Measurements from ENCODE around the gene PAPLN.

Gene PAPLN

DNA sequence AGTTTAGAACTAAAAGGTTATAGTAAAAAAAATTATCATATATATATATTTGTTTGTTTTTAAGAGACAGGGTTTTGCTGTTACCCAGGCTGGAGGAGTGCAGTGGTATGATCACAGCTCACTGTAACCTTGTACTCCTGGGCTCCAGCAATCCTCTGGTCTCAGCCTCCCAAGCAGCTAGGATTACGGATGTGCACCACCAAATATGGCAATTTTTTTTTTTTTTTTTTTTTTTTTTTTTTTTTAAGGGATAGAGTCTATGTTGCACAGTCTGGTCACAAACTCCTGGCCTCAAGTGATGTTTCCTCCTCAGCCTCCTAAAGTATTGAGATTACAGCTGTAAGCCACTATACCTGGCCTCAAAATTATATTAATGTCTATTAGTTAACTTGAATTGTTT is 48.7 kb downstream of the PAPLN start:
- in situ Hi-C loops (cut with HindIII; ENCODE audit: low sequenced_read_pairs) = loop anchor here (10.0 kb wide), 1 partner anchor 189 kb away; no protein-coding TSS in a partner anchor
- no peak overlapping the region for H3K4me3 ChIP-seq (ENCODE audit: low read depth, low read length)
- no peak for DNase-seq (ENCODE audit: low read depth)
- TF ChIP-seq, protein P1, sequence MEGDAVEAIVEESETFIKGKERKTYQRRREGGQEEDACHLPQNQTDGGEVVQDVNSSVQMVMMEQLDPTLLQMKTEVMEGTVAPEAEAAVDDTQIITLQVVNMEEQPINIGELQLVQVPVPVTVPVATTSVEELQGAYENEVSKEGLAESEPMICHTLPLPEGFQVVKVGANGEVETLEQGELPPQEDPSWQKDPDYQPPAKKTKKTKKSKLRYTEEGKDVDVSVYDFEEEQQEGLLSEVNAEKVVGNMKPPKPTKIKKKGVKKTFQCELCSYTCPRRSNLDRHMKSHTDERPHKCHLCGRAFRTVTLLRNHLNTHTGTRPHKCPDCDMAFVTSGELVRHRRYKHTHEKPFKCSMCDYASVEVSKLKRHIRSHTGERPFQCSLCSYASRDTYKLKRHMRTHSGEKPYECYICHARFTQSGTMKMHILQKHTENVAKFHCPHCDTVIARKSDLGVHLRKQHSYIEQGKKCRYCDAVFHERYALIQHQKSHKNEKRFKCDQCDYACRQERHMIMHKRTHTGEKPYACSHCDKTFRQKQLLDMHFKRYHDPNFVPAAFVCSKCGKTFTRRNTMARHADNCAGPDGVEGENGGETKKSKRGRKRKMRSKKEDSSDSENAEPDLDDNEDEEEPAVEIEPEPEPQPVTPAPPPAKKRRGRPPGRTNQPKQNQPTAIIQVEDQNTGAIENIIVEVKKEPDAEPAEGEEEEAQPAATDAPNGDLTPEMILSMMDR (IDR thresholded peaks at IDR 0.05; ENCODE audit: low read depth, low read length, missing control alignments) = no peak

DNA sequence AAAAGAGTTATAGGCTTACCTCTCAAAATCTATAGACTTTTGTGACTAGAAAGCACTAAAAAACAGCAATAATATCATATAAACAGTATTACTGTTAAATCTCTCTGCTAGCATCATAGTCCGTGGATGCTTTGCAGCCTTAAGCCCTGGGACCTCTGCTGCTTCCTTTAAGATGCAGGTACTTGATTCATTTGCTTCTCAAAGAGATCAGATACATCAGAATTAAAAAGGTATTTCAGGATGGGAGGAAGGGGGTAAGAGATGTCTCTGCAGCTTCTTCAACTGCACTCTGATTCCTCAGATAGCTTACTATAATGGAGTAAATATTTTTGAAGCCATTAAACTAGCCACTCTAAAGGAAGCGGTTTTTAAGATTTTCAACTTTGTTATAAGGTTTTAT is 49.3 kb downstream of the PAPLN start:
- in situ Hi-C loops (cut with HindIII; ENCODE audit: low sequenced_read_pairs) = loop anchor here (10.0 kb wide), 1 partner anchor 188 kb away; no protein-coding TSS in a partner anchor
- TF ChIP-seq, protein P1 (IDR thresholded peaks at IDR 0.05; ENCODE audit: low read depth, low read length, missing control alignments) = no peak
- no peak overlapping the region for H3K4me3 ChIP-seq (ENCODE audit: low read depth, low read length)
- no peak for DNase-seq (ENCODE audit: low read depth)

DNA sequence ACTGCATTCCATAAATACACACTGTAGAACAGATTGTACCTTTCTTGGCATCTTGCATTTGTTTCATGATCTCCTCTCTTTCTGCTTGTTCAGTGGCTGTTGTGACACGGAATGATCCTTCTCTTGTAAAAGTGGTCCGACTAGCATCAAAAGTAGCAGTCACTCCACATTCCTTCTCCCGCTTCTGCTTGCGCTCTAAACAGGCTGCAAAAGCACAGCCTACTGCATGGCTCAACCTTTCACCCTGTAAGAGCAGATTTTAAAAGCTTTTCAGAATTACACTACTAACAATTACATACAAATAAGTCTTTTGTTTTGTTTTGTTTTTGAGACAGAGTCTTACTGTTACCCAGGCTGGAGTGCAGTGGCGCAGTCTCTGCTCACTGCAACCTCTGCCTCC is 49.8 kb downstream of the PAPLN start:
- TF ChIP-seq, protein P1 (IDR thresholded peaks at IDR 0.05; ENCODE audit: low read depth, low read length, missing control alignments) = no peak
- no peak overlapping the region for H3K4me3 ChIP-seq (ENCODE audit: low read depth, low read length)
- no peak for DNase-seq (ENCODE audit: low read depth)
- in situ Hi-C loops (cut with HindIII; ENCODE audit: low sequenced_read_pairs) = loop anchor here (10.0 kb wide), 1 partner anchor 188 kb away; no protein-coding TSS in a partner anchor

DNA sequence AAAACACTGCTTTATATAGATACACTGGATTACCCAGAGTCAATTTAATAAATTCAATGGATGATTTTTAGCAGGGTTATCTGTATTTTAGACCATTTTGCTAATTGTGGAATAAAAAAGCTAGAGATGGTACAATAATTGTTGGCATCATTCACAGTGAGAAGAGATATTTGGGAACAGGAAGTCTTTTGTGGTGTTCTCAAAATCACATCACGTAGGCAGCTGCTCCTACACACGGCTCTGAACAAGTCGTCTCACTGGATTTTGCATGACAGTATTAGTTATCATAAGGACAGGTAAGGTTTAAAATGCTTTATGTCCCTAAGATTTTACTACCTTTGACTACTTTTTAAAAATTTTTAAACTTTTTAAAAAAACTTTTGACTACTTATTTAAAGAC is 52.0 kb downstream of the PAPLN start:
- DNase-seq (ENCODE audit: low read depth) = no peak
- TF ChIP-seq, protein P1 (IDR thresholded peaks at IDR 0.05; ENCODE audit: low read depth, low read length, missing control alignments) = no peak
- H3K4me3 ChIP-seq (ENCODE audit: low read depth, low read length) = no peak overlapping the region
- in situ Hi-C loops (cut with HindIII; ENCODE audit: low sequenced_read_pairs) = loop anchor here (10.0 kb wide), 1 partner anchor 185 kb away; no protein-coding TSS in a partner anchor

DNA sequence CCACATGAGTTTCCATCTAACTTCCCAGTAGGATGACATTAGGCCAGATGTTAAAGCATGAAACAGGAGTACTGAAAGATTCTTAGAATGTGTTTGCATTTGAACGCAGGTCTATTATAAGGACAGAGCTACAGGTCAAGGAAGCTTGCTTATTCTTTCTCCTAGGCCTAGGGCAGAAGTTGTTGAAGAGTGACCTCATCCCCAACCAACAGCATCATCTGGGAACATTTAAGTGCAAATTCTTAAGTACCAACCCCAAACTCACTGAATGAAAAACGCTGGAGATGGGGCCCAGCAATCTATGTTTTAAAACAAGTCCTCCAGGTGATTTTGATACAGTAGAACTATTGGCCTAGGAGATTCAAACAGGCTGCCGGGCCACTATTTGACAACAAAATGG is 52.4 kb downstream of the PAPLN start:
- H3K4me3 ChIP-seq (ENCODE audit: low read depth, low read length) = no peak overlapping the region
- DNase-seq (ENCODE audit: low read depth) = no peak
- TF ChIP-seq, protein P1 (IDR thresholded peaks at IDR 0.05; ENCODE audit: low read depth, low read length, missing control alignments) = no peak
- in situ Hi-C loops (cut with HindIII; ENCODE audit: low sequenced_read_pairs) = loop anchor here (10.0 kb wide), 1 partner anchor 185 kb away; no protein-coding TSS in a partner anchor

DNA sequence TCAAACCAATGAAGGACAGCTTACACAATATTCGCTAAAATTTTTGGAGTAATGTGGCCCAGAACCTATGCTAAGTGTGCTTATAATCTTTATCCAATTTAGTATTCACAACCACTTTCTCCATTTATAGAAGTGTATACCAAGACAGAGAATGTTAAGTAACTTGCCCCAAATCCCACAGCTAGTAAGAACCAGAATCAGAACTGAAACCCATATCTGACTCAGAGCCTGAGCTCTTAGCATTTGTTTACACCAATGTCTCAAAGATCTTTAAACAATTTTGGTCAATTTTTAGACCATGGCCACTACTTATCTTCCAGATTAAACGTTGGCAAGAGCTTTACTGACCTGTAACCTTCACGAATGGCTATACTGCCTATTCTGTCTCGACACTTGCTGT is 53.0 kb downstream of the PAPLN start:
- H3K4me3 ChIP-seq (ENCODE audit: low read depth, low read length) = no peak overlapping the region
- DNase-seq (ENCODE audit: low read depth) = no peak
- in situ Hi-C loops (cut with HindIII; ENCODE audit: low sequenced_read_pairs) = no loop called here
- TF ChIP-seq, protein P1 (IDR thresholded peaks at IDR 0.05; ENCODE audit: low read depth, low read length, missing control alignments) = no peak
